Stimulated activated CD4-positive, alpha-beta T cell treated with anti-CD3 and anti-CD28 coated beads, Interleukin-4, amount 100 ng/mL, for 24 hours (primary cell): ENCODE results near the gene C5orf58.

ENCODE experiments used
- DNase-seq: peaks from one replicate; pipeline ENCODE4 v3.0.0-alpha.2; 2020

Gene C5orf58

GRCh38 chr5:170261528-170262043, 28.8 kb downstream of the C5orf58 start:
- no peak for DNase-seq

GRCh38 chr5:170262061-170263045, 29.6 kb downstream of the C5orf58 start:
- no peak for DNase-seq

GRCh38 chr5:170263906-170264305, 31.1 kb downstream of the C5orf58 start:
- no peak for DNase-seq

GRCh38 chr5:170265522-170265921, 32.7 kb downstream of the C5orf58 start:
- no peak for DNase-seq

- peak; percentile 59 for DNase-seq
Measured at GRCh38 chr5:170266570-170267381, 34.0 kb downstream of the C5orf58 start.

GRCh38 chr5:170267431-170268152, 34.8 kb downstream of the C5orf58 start:
- peak; percentile 87 for DNase-seq

- DNase-seq = no peak
Measured at GRCh38 chr5:170268153-170268689, 35.4 kb downstream of the C5orf58 start.

- no peak for DNase-seq
Measured at GRCh38 chr5:170268884-170269283, 36.1 kb downstream of the C5orf58 start.

GRCh38 chr5:170269579-170269978, 36.8 kb downstream of the C5orf58 start:
- DNase-seq = peak; percentile 72

- no peak for DNase-seq
Measured at GRCh38 chr5:170270293-170271069, 37.7 kb downstream of the C5orf58 start.

- peak; percentile 70 for DNase-seq
Measured at GRCh38 chr5:170273968-170274710, 41.4 kb downstream of the C5orf58 start.

- DNase-seq = peak; percentile 36
Measured at GRCh38 chr5:170275376-170275994, 42.7 kb downstream of the C5orf58 start.

- no peak for DNase-seq
Measured at GRCh38 chr5:170276140-170276539, 43.4 kb downstream of the C5orf58 start.

GRCh38 chr5:170277867-170278281, 45.1 kb downstream of the C5orf58 start:
- no peak for DNase-seq

GRCh38 chr5:170278611-170279458, 46.0 kb downstream of the C5orf58 start:
- peak; percentile 88 for DNase-seq

- DNase-seq = no peak
Measured at GRCh38 chr5:170279459-170279817, 46.7 kb downstream of the C5orf58 start.

- no peak for DNase-seq
Measured at GRCh38 chr5:170280011-170280493, 47.3 kb downstream of the C5orf58 start.

- no peak for DNase-seq
Measured at GRCh38 chr5:170283296-170283695, 50.5 kb downstream of the C5orf58 start.

- no peak for DNase-seq
Measured at GRCh38 chr5:170284231-170284630, 51.4 kb downstream of the C5orf58 start.
